NCI-H526 (cell line): ENCODE data around the gene KANTR.

Experiments
- DNase-seq, 2 experiments: peaks; one replicate each; lab custom pipeline; 2025; lab: John Stamatoyannopoulos, UW

Gene KANTR

DNA sequence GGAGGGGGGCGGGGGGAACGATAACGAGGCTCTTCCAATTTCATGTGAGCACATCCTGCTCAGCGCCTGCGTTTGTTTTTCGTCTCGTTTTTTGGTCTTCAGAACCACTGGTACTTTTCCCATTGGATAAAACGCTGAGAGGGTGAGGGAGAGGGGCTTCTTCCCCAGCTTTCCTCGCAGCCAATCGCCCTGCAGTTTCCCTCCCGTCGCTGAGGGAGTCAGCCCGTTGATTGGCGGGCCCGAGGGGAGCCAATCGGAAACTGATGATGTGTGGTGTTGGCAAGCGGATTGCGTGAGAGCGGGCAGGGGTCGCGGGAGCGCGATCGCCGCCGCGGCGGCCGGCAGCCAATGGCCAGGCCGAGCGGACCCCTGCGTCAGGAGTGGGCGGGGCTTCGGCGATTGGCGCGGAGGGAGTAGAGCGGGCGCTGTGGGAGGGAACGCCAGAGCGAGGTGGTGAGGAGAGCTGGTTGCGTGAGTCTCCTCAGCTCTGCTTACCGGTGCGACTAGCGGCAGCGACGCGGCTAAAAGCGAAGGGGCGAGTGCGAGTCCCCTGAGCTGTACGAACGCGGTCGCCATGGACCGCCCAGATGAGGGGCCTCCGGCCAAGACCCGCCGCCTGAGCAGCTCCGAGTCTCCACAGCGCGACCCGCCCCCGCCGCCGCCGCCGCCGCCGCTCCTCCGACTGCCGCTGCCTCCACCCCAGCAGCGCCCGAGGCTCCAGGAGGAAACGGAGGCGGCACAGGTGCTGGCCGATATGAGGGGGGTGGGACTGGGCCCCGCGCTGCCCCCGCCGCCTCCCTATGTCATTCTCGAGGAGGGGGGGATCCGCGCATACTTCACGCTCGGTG lies 11.8 kb upstream of the KANTR start, which contains the start of gene TSPYL2:
TSS of gene TSPYL2 (plus strand) at position 443 of the 848 bp plus-strand sequence. CDS start at position 575, 132 bp downstream.
- DNase-seq, result peak; percentile 94 to 96

DNA sequence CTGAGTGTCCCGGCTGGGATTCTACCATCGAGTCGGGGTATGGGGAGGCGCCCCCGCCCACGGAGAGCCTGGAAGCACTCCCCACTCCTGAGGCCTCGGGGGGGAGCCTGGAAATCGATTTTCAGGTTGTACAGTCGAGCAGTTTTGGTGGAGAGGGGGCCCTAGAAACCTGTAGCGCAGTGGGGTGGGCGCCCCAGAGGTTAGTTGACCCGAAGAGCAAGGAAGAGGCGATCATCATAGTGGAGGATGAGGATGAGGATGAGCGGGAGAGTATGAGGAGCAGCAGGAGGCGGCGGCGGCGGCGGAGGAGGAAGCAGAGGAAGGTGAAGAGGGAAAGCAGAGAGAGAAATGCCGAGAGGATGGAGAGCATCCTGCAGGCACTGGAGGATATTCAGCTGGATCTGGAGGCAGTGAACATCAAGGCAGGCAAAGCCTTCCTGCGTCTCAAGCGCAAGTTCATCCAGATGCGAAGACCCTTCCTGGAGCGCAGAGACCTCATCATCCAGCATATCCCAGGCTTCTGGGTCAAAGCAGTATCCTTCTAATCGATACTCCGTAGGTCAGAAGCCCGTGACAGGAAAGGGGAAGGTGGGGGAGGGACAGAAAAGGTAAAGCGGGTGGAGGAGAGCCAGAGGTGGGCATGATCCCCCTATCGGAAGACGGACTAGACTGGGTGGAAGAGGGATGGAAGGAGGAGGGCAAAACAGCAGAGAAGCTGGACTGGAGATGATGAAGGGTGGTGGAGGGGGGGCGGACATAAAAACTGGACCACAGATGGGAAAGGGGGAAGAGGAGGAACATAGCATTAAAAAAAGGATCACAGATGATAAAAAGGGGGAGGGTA lies 10.9 kb upstream of the KANTR start:
- peak in 1 of 2 experiments; percentile 12 for DNase-seq

DNA sequence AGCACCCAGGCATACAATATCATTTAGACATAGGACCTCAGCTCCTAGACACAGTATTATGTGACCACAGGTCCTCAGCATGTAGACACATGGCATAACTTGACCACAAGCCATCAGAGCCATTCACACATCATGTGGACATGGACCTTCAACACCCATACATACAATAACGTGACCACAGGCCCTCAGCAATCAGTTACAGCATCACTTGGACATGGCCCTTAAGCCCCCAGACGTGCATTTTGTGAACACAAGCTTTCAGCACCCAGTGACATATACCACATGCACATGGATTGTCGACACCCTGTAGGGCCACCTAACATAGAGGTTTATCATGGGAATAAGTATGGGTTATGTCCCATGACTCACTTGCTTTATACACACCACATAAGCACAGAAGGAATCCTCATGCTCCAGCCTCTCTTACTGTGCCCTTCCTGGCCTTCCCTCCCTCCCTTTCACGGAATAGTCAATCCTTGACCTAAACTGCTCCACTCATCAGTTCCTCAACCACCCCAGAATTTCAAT lies 9.8 kb upstream of the KANTR start:
- no peak for DNase-seq

DNA sequence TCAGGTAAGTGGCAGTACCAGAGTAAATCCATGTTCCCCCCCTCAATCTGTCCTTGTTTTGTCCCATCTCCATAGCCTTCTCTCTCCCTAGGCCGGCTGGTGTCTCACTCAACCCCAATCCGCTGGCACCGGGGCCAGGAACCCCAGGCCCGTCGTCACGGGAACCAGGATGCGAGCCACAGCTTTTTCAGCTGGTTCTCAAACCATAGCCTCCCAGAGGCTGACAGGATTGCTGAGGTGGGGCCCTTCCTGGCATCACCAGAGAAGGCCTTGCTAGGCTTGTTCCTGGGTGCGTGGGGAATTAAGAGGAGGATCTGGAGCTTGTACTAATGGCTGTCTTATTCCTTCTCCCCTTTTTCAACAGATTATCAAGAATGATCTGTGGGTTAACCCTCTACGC lies 9.1 kb upstream of the KANTR start:
- DNase-seq, result no peak

DNA sequence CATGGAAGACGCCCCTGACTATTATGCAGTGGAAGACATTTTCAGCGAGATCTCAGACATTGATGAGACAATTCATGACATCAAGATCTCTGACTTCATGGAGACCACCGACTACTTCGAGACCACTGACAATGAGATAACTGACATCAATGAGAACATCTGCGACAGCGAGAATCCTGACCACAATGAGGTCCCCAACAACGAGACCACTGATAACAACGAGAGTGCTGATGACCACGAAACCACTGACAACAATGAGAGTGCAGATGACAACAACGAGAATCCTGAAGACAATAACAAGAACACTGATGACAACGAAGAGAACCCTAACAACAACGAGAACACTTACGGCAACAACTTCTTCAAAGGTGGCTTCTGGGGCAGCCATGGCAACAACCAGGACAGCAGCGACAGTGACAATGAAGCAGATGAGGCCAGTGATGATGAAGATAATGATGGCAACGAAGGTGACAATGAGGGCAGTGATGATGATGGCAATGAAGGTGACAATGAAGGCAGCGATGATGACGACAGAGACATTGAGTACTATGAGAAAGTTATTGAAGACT lies 8.2 kb upstream of the KANTR start:
- DNase-seq, result no peak

GRCh38 chrX:53086464-53086863 lies 7.5 kb upstream of the KANTR start:
- DNase-seq, result no peak

DNA sequence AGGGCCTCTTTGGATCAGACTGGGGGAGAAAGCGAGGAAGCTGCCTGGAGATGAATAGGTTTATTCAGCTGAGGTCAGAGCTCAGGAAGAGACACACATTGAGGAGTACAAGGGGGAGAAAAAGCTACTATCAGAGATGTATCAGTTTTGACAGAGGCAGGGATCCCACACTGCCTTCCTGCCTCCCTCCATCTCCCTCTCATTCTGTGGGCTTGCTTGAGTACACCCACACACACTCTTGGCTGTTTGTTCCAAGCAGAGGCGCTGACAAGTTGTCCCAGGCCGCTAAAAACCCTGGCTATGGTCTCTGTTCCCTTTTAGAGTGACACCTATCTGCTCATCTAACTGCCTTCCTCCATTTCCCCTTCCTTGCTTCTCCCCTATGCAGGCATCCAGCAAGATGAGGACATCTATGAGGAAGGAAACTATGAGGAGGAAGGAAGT lies 6.5 kb upstream of the KANTR start:
- no peak for DNase-seq

GRCh38 chrX:53088136-53088974 lies 5.6 kb upstream of the KANTR start:
- DNase-seq, result peak; percentile 67 to 89

DNA sequence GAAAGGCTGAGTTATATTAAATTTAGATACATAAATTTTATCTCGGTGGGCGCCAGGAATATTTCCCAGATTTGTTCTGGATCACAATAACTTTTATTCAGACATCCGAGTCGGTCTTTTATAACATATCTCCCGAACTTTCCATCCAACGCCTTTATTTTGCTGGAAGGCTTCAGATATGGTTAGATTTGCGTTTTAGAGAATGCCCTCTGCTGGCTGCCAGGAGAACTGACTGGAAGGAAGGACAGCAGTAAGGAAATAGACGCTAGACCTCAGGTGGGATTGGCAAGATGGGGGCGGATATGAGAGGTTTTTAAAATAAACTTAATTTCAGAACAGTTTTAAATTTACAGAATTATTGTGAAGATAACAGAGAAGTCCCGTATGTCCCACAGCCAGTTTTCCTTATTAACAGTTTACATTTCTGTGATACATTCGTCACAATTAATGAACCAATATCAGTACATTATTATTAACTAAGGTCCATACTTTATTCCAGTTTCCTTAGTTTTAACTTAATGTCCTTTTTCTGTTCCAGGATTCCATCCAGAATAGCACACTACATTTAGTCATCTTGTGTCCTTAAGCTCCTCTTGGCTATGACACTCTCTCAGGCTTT lies 4.6 kb upstream of the KANTR start:
- DNase-seq, result peak; percentile 4 to 78

GRCh38 chrX:53089925-53090324 lies 4.0 kb upstream of the KANTR start:
- DNase-seq, result no peak

- no peak for DNase-seq
Observed at GRCh38 chrX:53091354-53091753, 2.6 kb upstream of the KANTR start.

DNA sequence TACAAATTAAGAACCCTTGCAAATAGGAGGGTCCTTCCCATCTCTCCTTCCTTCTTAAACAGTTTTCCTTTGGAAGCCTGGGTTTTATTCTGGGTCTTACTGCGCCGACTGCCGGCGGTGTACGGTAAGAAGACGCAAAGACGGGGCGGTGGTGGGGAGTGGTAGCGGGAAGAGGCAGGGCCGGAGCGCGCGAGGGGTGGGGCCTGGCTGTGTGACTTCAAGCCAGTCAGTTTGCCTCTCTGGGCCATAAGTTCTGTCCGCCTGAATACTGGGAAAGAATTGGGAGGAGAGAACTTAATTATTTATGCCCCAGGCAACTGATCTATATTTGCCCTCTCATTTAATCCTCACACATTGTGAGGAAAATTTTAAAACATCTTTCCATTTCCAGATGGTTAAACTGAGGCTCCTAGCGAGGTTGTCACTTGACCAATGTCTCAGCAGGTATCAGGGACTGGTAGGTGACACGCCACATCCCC lies 726 bp upstream of the KANTR start:
- DNase-seq, result peak; percentile 59 to 88

GRCh38 chrX:53094582-53094905 lies 602 bp downstream of the KANTR start:
- DNase-seq, result no peak

DNA sequence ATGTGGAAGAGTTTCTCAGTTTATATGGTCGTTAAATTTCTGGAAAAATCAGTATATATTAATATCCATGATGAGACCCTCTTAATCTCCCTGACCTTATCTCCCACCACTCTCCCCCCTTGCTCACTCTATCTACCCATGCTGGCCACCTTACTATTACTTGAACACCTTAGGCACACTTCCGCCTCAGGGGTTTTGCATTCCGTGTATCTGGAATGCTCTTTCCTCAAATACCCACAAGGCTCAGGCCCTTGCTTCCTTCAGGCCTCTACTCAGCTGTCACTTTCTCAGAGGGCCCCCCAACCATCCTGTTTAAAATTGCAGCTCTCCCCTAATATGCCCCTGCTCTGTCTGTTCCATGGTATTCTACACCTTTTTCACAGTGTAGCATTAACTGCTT lies 1.9 kb downstream of the KANTR start:
- no peak for DNase-seq

DNA sequence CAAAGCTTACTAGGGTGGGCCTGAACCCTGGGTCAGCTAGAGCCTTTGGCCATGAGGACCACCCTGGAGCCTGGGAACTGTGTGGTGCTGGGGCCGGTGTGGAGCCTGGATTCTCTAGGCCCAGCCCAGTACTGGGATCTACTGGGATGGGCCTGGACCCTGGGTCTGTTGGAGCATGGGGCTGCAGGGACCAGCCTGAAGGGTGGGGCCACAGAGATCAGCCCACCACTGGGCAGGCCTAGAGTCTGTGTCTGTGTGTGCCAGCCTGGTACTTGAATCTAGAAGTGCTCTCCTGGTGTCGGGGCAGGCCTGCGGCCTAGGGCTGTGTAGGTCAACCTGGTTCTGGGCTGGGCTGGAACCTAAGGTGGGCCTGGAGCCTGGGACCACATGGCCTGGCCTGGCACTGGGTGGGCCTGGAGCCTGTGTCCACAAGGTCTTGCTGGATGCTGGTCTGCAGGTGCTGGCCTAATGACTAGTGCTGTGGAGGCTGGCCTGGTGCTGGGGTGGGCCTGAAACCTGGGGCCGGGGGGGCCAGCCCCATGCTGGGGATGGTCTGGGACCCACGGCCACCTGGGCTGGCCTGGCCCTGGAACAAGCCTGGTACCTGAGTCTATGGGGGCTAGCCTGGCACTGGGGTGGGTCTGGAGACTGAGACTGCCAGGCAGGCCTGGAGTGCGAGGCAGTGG lies 21.1 kb downstream of the KANTR start:
- no peak for DNase-seq

GRCh38 chrX:53115550-53115874 lies 21.6 kb downstream of the KANTR start:
- DNase-seq, result no peak

DNA sequence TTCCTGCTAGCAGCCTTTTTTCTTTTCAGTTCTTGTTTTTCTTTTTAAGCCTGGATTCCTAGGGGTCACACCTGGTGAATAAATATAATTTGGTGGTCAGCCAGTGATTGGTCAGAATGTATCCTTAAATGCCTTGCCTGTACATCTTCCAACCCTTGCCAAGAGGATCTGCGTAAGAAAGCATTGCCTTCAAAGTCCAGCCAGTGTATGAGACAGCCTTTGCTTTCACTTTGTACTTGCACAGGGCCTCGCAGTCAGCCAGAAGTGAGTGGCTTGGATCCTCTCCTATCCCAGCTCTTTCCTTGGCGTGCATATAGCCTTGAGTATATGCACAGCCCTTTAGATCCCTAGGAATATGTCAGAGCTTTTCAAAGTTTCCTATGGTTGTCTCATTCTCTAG lies 22.2 kb downstream of the KANTR start:
- no peak for DNase-seq

DNA sequence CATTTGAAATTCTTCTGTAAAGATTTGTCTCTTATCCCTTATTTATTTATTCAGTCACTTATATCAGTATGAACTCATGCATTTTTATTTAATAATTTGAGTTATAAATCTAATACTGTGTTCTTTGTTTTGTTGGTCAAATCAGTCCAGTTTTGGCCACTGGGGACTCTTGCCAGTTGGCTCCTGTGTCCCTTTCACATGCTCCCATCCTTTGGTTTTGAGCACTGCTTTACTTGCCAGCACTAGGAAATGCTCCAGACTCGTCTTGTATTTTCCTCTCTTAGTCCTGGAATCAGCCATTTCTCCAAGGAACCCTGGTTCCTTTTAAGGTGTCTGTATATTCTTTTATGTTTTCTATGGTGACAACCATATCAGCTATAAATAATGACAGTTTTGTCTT lies 28.1 kb downstream of the KANTR start:
- DNase-seq, result no peak

DNA sequence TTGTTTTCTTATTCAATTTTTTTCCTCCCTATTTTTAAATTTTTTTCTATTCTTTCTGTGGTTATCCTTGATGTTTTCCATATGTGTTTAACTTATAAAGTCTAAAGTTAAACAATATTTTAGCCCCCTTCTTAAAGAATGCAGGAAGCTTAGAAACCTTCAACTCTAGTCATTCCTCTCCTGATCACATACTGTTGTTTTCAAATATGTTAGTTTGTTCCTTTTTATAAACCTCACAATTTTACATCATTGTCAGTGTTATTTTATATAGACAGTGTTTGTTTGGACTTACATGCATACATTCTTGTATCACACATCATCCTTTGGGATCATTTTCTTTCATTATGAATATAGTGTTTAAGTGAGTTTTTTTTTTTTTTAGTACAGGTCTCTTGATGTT lies 31.6 kb downstream of the KANTR start:
- DNase-seq, result no peak

DNA sequence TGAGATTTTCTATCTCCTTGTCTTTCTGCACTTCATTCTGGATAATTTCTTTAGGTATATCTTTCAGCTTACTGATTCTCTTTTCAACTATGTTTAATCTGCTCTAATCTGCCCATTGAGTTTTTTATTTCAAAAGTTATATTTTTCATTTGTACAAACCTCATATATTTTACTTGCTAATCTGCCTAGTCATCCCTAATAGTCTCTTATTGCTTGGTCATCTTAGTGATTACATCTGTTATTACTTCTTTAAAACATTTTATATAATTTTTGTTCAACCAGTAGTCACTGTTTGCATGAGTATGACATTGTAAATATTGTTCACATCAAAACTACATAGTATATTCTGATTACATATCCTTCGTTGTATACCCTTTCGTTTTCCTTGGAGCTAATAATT lies 32.4 kb downstream of the KANTR start:
- DNase-seq, result no peak
